B cell (primary cell): ENCODE data around the gene SCN1B. TPM values are rescaled to one million over a fixed set of nuclear protein-coding genes. Genes with fewer than 3 reads are reported as not detected.

Source experiments
- ATAC-seq: fragments of 200-7000 bp; cut with Tn5 transposase; one replicate; pipeline ENCODE4 v1.10.0; 2021; ENCODE audit warnings: low read depth, mild to moderate bottlenecking, moderate number of reproducible peaks, moderate library complexity
- CTCF ChIA-PET: fragments of 350-600 bp; sonication (Branson Sonifier 250); formaldehyde crosslinking; loops from one replicate; lab custom pipeline; 2021; ENCODE audit warnings: antibody characterized with exemption, inconsistent platforms; lab: Charles Lee
- POLR2A ChIA-PET: fragments of 350-600 bp; sonication (Branson Sonifier 250); formaldehyde crosslinking; loops from one replicate; lab custom pipeline; 2021; ENCODE audit warnings: antibody characterized with exemption; lab: Charles Lee
- DNase-seq: peaks from one replicate; pipeline ENCODE4 v3.0.0; 2013
- H2AFZ ChIP-seq: 2 replicates; pipeline ENCODE4 v1.6.1; 2012; ENCODE audit warnings: mild to moderate bottlenecking, low read depth, low read length; ENCODE audit not compliant: insufficient read depth, poor library complexity, severe bottlenecking
- H3K27ac ChIP-seq, 2 donors: 1 replicate in 1 of 2; 2 replicates in 1 of 2; pipeline ENCODE4 v1.5.1; 2012 to 2013; ENCODE audit warnings: low read length in 2 of 2, mild to moderate bottlenecking in 2 of 2, moderate library complexity in 1 of 2
- H3K27me3 ChIP-seq, 4 experiments: fragments of 200-600 bp in 1 of 4; sonication (generic) in 1 of 4; replicated peaks in 1 of 4; 1 replicate in 2 of 4; 2 replicates in 2 of 4; pipeline versions ENCODE4 v1.6.1 to v1.7.0; 2013 to 2016; ENCODE audit warnings: low read length in 3 of 4, mild to moderate bottlenecking in 2 of 4, mixed read lengths in 1 of 4, moderate library complexity in 1 of 4; ENCODE audit not compliant: insufficient read depth in 4 of 4, control insufficient read depth in 3 of 4; ENCODE audit errors: control extremely low read depth in 1 of 4
- H3K36me3 ChIP-seq, 2 experiments: replicated peaks in 1 of 2; 1 replicate in 1 of 2; 2 replicates in 1 of 2; pipeline versions ENCODE4 v1.6.1 to v1.7.1; 2013; ENCODE audit warnings: low read length in 1 of 2; ENCODE audit not compliant: insufficient read depth in 2 of 2, control insufficient read depth in 1 of 2; ENCODE audit errors: control extremely low read depth in 1 of 2, extremely low read depth in 1 of 2
- H3K4me1 ChIP-seq, 2 donors: fragments of 200-600 bp in 1 of 2; sonication (generic) in 1 of 2; 1 replicate in 1 of 2; 2 replicates in 1 of 2; pipeline versions ENCODE4 v1.5.1 to v1.6.1; 2013 to 2017; ENCODE audit warnings: low read length in 2 of 2; ENCODE audit not compliant: control insufficient read depth in 2 of 2, insufficient read depth in 2 of 2
- H3K4me2 ChIP-seq: replicated peaks from 2 replicates; pipeline ENCODE3; 2012; ENCODE audit warnings: mild to moderate bottlenecking, low read depth, low read length; ENCODE audit not compliant: poor library complexity, severe bottlenecking
- H3K4me3 ChIP-seq, 5 experiments: fragments of 200-600 bp in 1 of 5; sonication (generic) in 1 of 5; 1 replicate in 3 of 5; 2 replicates in 2 of 5; pipeline versions ENCODE4 v1.5.1 to v1.7.0; 2011 to 2016; ENCODE audit warnings: low read length in 4 of 5, mild to moderate bottlenecking in 4 of 5, low read depth in 2 of 5, control low read depth in 1 of 5, moderate library complexity in 1 of 5; ENCODE audit not compliant: insufficient read depth in 1 of 5; ENCODE audit errors: control extremely low read depth in 1 of 5, extremely low read depth in 1 of 5
- H3K79me2 ChIP-seq: fragments of 200-600 bp; sonication (generic); one replicate; pipeline ENCODE4 v1.6.0; 2016; ENCODE audit warnings: low read length; ENCODE audit not compliant: control insufficient read depth, insufficient read depth
- H3K9ac ChIP-seq: fragments of 200-600 bp; sonication (generic); 2 replicates; pipeline ENCODE4 v1.6.1; 2017; ENCODE audit warnings: mild to moderate bottlenecking, low read length, moderate library complexity
- H3K9me3 ChIP-seq, 3 donors: one replicate each; pipeline versions ENCODE4 v1.6.1 to v1.7.1; 2013; ENCODE audit warnings: low read length in 2 of 3; ENCODE audit not compliant: control insufficient read depth in 2 of 3, insufficient read depth in 1 of 3; ENCODE audit errors: control extremely low read depth in 1 of 3
- H4K20me1 ChIP-seq: 2 replicates; pipeline ENCODE4 v1.6.0; 2012; ENCODE audit warnings: mild to moderate bottlenecking, low read length; ENCODE audit not compliant: insufficient read depth, control insufficient read depth, poor library complexity, severe bottlenecking
- H3K27ac Mint-ChIP-seq: one replicate; pipeline ENCODE4 v1.8.0; 2021; ENCODE audit warnings: mixed read lengths
- H3K27me3 Mint-ChIP-seq: one replicate; pipeline ENCODE4 v1.8.0; 2021; ENCODE audit warnings: mixed read lengths
- H3K4me1 Mint-ChIP-seq: one replicate; pipeline ENCODE4 v1.8.0; 2021; ENCODE audit warnings: mixed read lengths
- H3K4me3 Mint-ChIP-seq: one replicate; pipeline ENCODE4 v1.8.0; 2021; ENCODE audit warnings: mixed read lengths
- H3K9me3 Mint-ChIP-seq: one replicate; pipeline ENCODE4 v1.8.0; 2022; ENCODE audit warnings: mixed read lengths; ENCODE audit not compliant: insufficient read depth
- EZH2 ChIP-seq: IDR thresholded peaks from 2 replicates; pipeline ENCODE4 v1.6.1; 2012; ENCODE audit warnings: borderline replicate concordance, low read depth, mild to moderate bottlenecking, moderate library complexity, low read length; ENCODE audit not compliant: insufficient read depth, poor library complexity, severe bottlenecking
- WGBS: methylation state at CpG from one replicate; pipeline ENCODE4 v1.1.5; 2013; ENCODE audit warnings: missing lambda C conversion rate; ENCODE audit not compliant: insufficient coverage; 5-methylcytosine and 5-hydroxymethylcytosine counted together
- intact Hi-C: fragments of 100-400 bp; cut with micrococcal nuclease; formaldehyde crosslinking; loops from one replicate; pipeline ENCODE4 v1.10.0; 2022
- polyA plus RNA-seq: library from polyadenylated mRNA; depleted of rRNA; stranded (reverse); fragments of >200 nt; gene quantifications from 2 replicates; pipeline ENCODE4 v1.2.3, GENCODE V29; 2012
- total RNA-seq, 2 donors: library from RNA; stranded (reverse); fragments of 120-200 nt in 1 of 2; gene quantifications; 1 replicate in 1 of 2; 2 replicates in 1 of 2; pipeline versions ENCODE4 v1.2.3 to v1.2.4, GENCODE V29; 2013 to 2022
- TF ChIP-seq, protein P1 (sequence below): fragments of 200-600 bp; IDR thresholded peaks from one replicate; pipeline ENCODE4 v1.8.0; 2022; ENCODE audit warnings: antibody characterized with exemption, mild to moderate bottlenecking

Gene SCN1B
- total and polyA plus RNA-seq, 2 donors (not counting 1 experiment from before 2014, with no cell fraction given) = 0.52 to 0.72 TPM

DNA sequence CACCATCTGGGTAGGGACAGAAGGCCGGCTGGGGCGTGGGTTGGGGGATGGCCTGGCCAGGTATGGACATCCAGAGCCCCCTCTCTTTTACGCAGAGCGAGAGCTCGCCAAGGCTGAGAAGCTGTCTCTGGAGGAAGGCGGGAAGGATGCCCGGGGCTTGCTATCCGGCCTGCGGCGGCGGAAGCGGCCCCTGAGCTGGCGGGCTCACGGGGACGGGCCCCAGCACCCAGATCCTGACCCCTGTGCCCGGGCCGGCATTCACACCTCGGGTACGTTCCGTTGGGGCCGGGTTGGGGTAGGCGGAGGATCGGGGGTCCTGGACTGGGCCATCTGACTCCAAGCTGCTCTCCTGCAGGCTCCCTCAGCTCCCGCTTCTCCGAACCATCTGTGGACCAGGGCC lies 8.7 kb upstream of the SCN1B start:
- ATAC-seq (no peak), DNase-seq (no peak)
- Histone ChIP-seq H4K20me1 (no peaks in the 10 kb centered on the region), H3K9me3 (peaks cover 0 to 2% (median 0%) of the 10 kb centered on the region in 3 donors), H3K27ac (no peak overlapping the region), H3K79me2 (no peaks in the 10 kb centered on the region), H2AFZ (no peak overlapping the region), H3K4me3 (no peak overlapping the region), H3K4me1 (peaks cover 0 to 6% of the 10 kb centered on the region in 2 donors), H3K36me3 (peaks cover 1 to 74% of the 10 kb centered on the region in 2 experiments), H3K4me2 (no peak overlapping the region), H3K9ac (no peak overlapping the region), H3K27me3 (no peaks in the 10 kb centered on the region)
- 98% methylated on average over 25 of the region's 25 CpGs for WGBS
- Mint-ChIP-seq H3K27ac (no peak overlapping the region), H3K4me3 (no peak overlapping the region), H3K27me3 (no peaks in the 10 kb centered on the region), H3K4me1 (no peaks in the 10 kb centered on the region), H3K9me3 (no peaks in the 10 kb centered on the region)
- intact Hi-C loops = no loop called here
- TF ChIP-seq, protein P1, sequence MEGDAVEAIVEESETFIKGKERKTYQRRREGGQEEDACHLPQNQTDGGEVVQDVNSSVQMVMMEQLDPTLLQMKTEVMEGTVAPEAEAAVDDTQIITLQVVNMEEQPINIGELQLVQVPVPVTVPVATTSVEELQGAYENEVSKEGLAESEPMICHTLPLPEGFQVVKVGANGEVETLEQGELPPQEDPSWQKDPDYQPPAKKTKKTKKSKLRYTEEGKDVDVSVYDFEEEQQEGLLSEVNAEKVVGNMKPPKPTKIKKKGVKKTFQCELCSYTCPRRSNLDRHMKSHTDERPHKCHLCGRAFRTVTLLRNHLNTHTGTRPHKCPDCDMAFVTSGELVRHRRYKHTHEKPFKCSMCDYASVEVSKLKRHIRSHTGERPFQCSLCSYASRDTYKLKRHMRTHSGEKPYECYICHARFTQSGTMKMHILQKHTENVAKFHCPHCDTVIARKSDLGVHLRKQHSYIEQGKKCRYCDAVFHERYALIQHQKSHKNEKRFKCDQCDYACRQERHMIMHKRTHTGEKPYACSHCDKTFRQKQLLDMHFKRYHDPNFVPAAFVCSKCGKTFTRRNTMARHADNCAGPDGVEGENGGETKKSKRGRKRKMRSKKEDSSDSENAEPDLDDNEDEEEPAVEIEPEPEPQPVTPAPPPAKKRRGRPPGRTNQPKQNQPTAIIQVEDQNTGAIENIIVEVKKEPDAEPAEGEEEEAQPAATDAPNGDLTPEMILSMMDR = no peak
- no peak for TF ChIP-seq EZH2
- ChIA-PET POLR2A (no interaction called here), CTCF (no interaction called here)

DNA sequence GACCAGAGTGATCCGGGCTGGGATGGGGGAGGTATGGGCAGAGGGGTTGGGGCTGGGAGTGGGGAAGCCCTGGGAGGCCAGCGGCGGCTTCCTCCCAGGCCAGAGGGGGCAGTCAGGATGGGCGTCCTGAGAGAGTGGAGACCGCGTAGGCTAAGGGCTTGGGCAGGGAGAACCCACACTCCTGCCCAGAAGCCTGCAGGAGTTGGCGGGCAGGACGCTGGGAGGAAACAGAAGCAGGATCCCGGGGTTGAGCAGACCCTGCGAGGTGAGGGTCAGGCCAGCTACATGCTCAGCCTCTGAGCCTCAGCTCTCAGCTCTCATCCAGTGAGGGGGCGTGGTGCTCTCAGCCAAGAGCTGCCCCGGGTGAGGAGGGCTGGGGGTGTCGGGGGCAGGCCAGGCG lies 7.8 kb upstream of the SCN1B start:
- no peak overlapping the region for H2AFZ ChIP-seq
- no peaks in the 10 kb centered on the region for H3K79me2 ChIP-seq
- no peaks in the 10 kb centered on the region for H3K27me3 ChIP-seq
- no peak overlapping the region for H3K27ac Mint-ChIP-seq
- peaks cover 0 to 1% of the 10 kb centered on the region in 2 donors for H3K4me1 ChIP-seq
- peaks cover 1 to 67% of the 10 kb centered on the region in 2 experiments for H3K36me3 ChIP-seq
- no peak overlapping the region for H3K4me3 ChIP-seq
- no peaks in the 10 kb centered on the region for H3K4me1 Mint-ChIP-seq
- no peaks in the 10 kb centered on the region for H3K9me3 Mint-ChIP-seq
- DNase-seq (no peak), ATAC-seq (no peak)
- H3K27ac ChIP-seq = no peak overlapping the region
- intact Hi-C loops = no loop called here
- H3K27me3 Mint-ChIP-seq = no peaks in the 10 kb centered on the region
- peaks cover 0 to 2% (median 0%) of the 10 kb centered on the region in 3 donors for H3K9me3 ChIP-seq
- H3K4me2 ChIP-seq = no peak overlapping the region
- H4K20me1 ChIP-seq = no peaks in the 10 kb centered on the region
- no peak overlapping the region for H3K9ac ChIP-seq
- no peak for TF ChIP-seq EZH2
- TF ChIP-seq, protein P1 = no peak
- POLR2A ChIA-PET = no interaction called here
- 97% methylated on average over 10 of the region's 14 CpGs for WGBS
- H3K4me3 Mint-ChIP-seq = no peak overlapping the region
- CTCF ChIA-PET = no interaction called here
